Activated B cell treated with CpG ODN at 0.5 μM for 24 hours (primary cell): Measurements from ENCODE around the gene PPP1R2. TPM values are rescaled to one million over a fixed set of nuclear protein-coding genes. Genes with fewer than 3 reads are reported as not detected.

Experiments
- ATAC-seq: fragments of 200-7000 bp; cut with Tn5 transposase; one replicate; pipeline ENCODE4 v1.10.0; 2021; ENCODE audit warnings: low read depth, mild to moderate bottlenecking, moderate library complexity
- CTCF ChIA-PET: fragments of 350-600 bp; sonication (Branson Sonifier 250); formaldehyde crosslinking; loops from one replicate; lab custom pipeline; 2021; ENCODE audit warnings: antibody characterized with exemption; lab: Charles Lee
- POLR2A ChIA-PET: fragments of 350-600 bp; sonication (Branson Sonifier 250); formaldehyde crosslinking; loops from one replicate; lab custom pipeline; 2021; ENCODE audit warnings: antibody characterized with exemption; lab: Charles Lee
- DNase-seq: peaks from one replicate; pipeline ENCODE4 v3.0.0; 2022
- H3K27ac Mint-ChIP-seq: one replicate; pipeline ENCODE4 v1.8.0; 2020; ENCODE audit warnings: mixed read lengths
- H3K27me3 Mint-ChIP-seq: one replicate; pipeline ENCODE4 v1.8.0; 2021; ENCODE audit warnings: mixed read lengths
- H3K36me3 Mint-ChIP-seq: one replicate; pipeline ENCODE4 v1.8.0; 2021; ENCODE audit warnings: low read depth, mixed read lengths
- H3K4me1 Mint-ChIP-seq: one replicate; pipeline ENCODE4 v1.8.0; 2021; ENCODE audit warnings: mixed read lengths
- H3K4me3 Mint-ChIP-seq: one replicate; pipeline ENCODE4 v1.8.0; 2020; ENCODE audit warnings: mild to moderate bottlenecking, mixed read lengths
- H3K9me3 Mint-ChIP-seq: one replicate; pipeline ENCODE4 v1.8.0; 2020; ENCODE audit warnings: mixed read lengths
- intact Hi-C: fragments of 100-400 bp; cut with micrococcal nuclease; formaldehyde crosslinking; loops from one replicate; pipeline ENCODE4 v1.15.1; 2024
- total RNA-seq: library from RNA; stranded (reverse); gene quantifications from 2 replicates; pipeline ENCODE4 v1.2.3, GENCODE V29; 2022
- TF ChIP-seq, protein P1 (sequence below): fragments of 200-600 bp; IDR thresholded peaks from one replicate; pipeline ENCODE4 v1.8.0; 2022; ENCODE audit warnings: antibody characterized with exemption, mild to moderate bottlenecking

Gene PPP1R2
- total RNA-seq, 1 donor from 2014 or later = 64.1 TPM

DNA sequence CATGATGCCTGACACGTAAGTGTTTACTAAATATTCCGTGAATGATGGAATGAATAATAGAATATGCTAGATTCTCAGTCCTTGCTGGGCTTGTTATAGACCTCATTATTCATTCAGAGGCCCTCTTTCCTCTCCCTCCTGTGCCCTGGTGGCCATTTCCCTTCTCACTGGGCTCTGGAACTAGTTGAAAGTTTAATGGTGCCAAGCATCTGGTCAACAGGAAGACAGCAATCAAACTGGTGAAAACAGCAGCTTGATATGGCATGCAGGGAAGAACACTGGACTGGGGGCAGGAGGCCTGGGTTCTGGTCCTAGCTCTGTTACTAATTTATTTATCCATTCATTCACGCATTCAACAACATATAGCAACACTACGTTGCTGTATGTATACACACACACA is 44.3 kb upstream of the PPP1R2 start:
- intact Hi-C loops = no loop called here
- no peaks in the 10 kb centered on the region for H3K9me3 Mint-ChIP-seq
- CTCF ChIA-PET = interaction anchor here (0.7 kb wide), 1 partner anchor 374 kb away, joined by 3 read pairs; no protein-coding TSS in a partner anchor
- H3K27ac Mint-ChIP-seq = no peak overlapping the region
- H3K36me3 Mint-ChIP-seq = no peaks in the 10 kb centered on the region
- H3K27me3 Mint-ChIP-seq = no peaks in the 10 kb centered on the region
- POLR2A ChIA-PET = no interaction called here
- ATAC-seq (no peak), DNase-seq (no peak)
- TF ChIP-seq, protein P1, sequence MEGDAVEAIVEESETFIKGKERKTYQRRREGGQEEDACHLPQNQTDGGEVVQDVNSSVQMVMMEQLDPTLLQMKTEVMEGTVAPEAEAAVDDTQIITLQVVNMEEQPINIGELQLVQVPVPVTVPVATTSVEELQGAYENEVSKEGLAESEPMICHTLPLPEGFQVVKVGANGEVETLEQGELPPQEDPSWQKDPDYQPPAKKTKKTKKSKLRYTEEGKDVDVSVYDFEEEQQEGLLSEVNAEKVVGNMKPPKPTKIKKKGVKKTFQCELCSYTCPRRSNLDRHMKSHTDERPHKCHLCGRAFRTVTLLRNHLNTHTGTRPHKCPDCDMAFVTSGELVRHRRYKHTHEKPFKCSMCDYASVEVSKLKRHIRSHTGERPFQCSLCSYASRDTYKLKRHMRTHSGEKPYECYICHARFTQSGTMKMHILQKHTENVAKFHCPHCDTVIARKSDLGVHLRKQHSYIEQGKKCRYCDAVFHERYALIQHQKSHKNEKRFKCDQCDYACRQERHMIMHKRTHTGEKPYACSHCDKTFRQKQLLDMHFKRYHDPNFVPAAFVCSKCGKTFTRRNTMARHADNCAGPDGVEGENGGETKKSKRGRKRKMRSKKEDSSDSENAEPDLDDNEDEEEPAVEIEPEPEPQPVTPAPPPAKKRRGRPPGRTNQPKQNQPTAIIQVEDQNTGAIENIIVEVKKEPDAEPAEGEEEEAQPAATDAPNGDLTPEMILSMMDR = no peak
- H3K4me1 Mint-ChIP-seq = no peaks in the 10 kb centered on the region
- no peak overlapping the region for H3K4me3 Mint-ChIP-seq

- no peaks in the 10 kb centered on the region for H3K9me3 Mint-ChIP-seq
- H3K4me1 Mint-ChIP-seq = no peaks in the 10 kb centered on the region
- POLR2A ChIA-PET = no interaction called here
- CTCF ChIA-PET = no interaction called here
- no peaks in the 10 kb centered on the region for H3K36me3 Mint-ChIP-seq
- intact Hi-C loops = no loop called here
- TF ChIP-seq, protein P1 = no peak
- H3K27ac Mint-ChIP-seq = no peak overlapping the region
- no peak for ATAC-seq
- no peaks in the 10 kb centered on the region for H3K27me3 Mint-ChIP-seq
- no peak for DNase-seq
- H3K4me3 Mint-ChIP-seq = no peak overlapping the region
Observed at GRCh38 chr3:195584543-195584870, 41.4 kb upstream of the PPP1R2 start.

DNA sequence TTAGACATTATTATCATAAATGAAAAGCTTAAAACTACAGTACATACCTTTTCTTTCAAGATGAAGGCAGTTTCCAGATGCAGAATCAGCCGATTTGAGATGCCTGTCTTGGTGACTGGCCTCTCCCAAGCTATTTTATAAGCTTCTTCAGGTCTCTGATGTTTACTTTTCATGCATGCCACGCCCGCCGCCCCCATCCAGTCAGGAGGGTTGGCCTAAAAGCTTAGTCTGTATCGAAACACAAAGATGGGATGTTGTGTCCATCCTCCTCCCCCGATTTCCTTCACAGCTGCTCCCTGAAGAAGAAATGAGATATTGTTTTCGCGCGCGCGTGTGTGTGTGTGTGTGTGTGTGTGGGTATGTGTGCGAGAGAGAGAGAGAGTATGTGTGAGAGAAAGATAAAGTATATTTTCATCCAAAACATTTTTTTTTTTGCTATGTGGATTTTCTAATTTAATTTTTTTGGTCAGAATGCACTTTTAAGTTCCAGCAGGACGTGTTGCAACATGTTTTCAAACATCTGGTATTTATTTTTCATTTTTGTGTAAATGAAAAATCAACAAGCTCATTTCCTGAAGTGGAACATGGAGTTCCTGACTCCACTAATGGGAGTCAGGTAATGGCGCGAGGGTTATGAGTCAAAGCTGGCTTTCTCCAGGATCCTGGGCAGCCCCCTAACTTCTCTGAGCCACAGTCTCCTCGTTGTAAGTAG is 40.9 kb upstream of the PPP1R2 start, which contains the start of gene APOD:
Gene APOD, minus strand, starts transcription at position 110 of the 712 bp plus-strand sequence. CDS start 4,479 bp downstream, outside the sequence.
- Mint-ChIP-seq H3K4me1 (no peaks in the 10 kb centered on the region), H3K27ac (no peak within 1 kb of the TSS), H3K36me3 (no peaks in the 10 kb centered on the region), H3K4me3 (no peak within 1 kb of the TSS), H3K27me3 (no peaks in the 10 kb centered on the region), H3K9me3 (no peaks in the 10 kb centered on the region)
- intact Hi-C loops = no loop called here
- ChIA-PET POLR2A (no interaction called here), CTCF (no interaction called here)
- TF ChIP-seq, protein P1 = no peak
- ATAC-seq = no peak
- DNase-seq = no peak

- POLR2A ChIA-PET = no interaction called here
- CTCF ChIA-PET = no interaction called here
- Mint-ChIP-seq H3K4me1 (no peaks in the 10 kb centered on the region), H3K36me3 (no peaks in the 10 kb centered on the region), H3K9me3 (no peaks in the 10 kb centered on the region), H3K27me3 (no peaks in the 10 kb centered on the region), H3K4me3 (no peak overlapping the region), H3K27ac (no peak overlapping the region)
- no peak for DNase-seq
- TF ChIP-seq, protein P1 = no peak
- ATAC-seq = no peak
- intact Hi-C loops = no loop called here
Observed at GRCh38 chr3:195582947-195583346, 39.8 kb upstream of the PPP1R2 start.

DNA sequence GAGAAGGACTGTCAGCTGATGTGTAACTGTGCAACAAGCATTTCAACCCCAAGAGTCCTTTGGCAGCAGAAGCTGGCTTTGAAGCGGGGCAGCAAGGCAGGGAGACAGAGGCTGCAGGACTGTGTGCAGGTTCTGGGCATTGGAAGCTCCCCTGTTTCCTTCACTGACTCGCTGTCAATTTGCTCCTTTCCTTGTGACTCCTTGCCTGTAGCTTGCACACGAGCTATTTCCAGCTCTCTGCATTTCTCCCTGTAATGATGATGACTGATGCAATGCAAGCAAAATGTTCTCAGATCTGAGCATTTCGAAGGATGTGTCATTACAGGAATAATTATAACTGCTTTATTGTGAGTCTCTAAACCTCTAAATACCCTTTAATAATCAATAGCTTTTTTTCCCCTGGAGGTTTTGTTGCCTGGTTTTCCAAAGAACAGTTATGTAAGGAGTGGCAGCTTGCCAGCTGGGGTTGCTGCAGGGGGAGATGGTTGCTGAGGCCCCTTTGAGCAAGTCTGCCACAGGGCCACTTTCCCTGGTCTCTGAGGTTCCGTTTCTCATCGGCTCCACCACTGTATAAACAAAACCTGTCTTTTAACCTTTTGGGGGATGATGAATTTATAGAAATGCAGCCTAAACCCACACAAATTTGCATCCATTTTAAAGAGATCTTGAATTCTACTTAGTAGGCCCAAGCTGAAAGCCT is 37.8 kb upstream of the PPP1R2 start:
- POLR2A ChIA-PET = interaction anchor here (0.6 kb wide), 1 partner anchor 15 kb away, joined by 3 read pairs; no protein-coding TSS in a partner anchor
- Mint-ChIP-seq H3K9me3 (no peaks in the 10 kb centered on the region), H3K36me3 (no peaks in the 10 kb centered on the region), H3K4me3 (no peak overlapping the region), H3K4me1 (no peaks in the 10 kb centered on the region), H3K27me3 (no peaks in the 10 kb centered on the region), H3K27ac (no peak overlapping the region)
- ATAC-seq (no peak), DNase-seq (no peak)
- TF ChIP-seq, protein P1 = no peak
- intact Hi-C loops = no loop called here
- CTCF ChIA-PET = no interaction called here
